Measurements from ENCODE around the gene ABR.

GRCh38 chr17:1137465-1137894 lies 42.3 kb downstream of the ABR start:
- TF ChIP-seq EP300 (IDR thresholded peaks at IDR 0.05; ENCODE audit: low read depth) (no peak), CTCF (IDR thresholded peaks at IDR 0.05) (no peak), POLR2A (IDR thresholded peaks at IDR 0.05) (no peak)

Data from transverse colon (tissue), 3 donors.